ENCODE measurements around the gene GTPBP4. TPM values are rescaled to one million over a fixed set of nuclear protein-coding genes. Genes with fewer than 3 reads are reported as not detected.

The GTPBP4 gene
- total RNA-seq, 1 donor from 2014 or later: 9.0 TPM

- no peak for DNase-seq (ENCODE audit: low spot score in 2 of 2)
- H3K9me3 ChIP-seq: no peaks in the 10 kb centered on the region
- H3K27ac ChIP-seq: no peak overlapping the region
- no peak for TF ChIP-seq CTCF (IDR thresholded peaks at IDR 0.05)
- peaks cover 65 to 73% of the 10 kb centered on the region in 2 donors for H3K36me3 ChIP-seq
- H3K4me1 ChIP-seq: peaks cover 0 to under 1% of the 10 kb centered on the region in 2 donors
- intact Hi-C loops (cut with DNase I): no loop called here
- no peak overlapping the region for H3K4me3 ChIP-seq
- no peaks in the 10 kb centered on the region for H3K27me3 ChIP-seq
Measured at GRCh38 chr10:994836-995558, 6.8 kb downstream of the GTPBP4 start.

DNA sequence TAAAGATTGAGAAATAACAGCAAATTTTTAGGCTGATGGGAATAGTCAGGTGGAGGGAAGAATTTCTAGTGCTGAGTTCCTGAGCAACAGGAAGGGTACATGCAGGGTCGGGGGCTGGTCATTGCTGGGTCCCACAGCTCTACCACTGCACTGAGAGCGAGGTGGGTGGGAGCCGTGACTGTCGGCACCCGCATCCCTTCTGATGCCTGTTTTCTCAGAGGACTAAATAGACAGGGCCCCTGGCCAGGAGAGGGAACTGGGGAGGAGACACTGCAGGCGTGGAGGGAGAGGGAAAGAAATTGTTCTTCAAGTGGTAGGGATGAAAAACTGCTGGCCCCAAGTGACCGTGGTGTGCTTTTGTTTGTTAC, 7.3 kb downstream of the GTPBP4 start:
- TF ChIP-seq CTCF (IDR thresholded peaks at IDR 0.05): no peak
- Histone ChIP-seq H3K4me1 (no peaks in the 10 kb centered on the region), H3K27me3 (no peaks in the 10 kb centered on the region), H3K9me3 (no peaks in the 10 kb centered on the region), H3K27ac (no peak overlapping the region), H3K36me3 (peaks cover 71 to 78% of the 10 kb centered on the region in 2 donors), H3K4me3 (no peak overlapping the region)
- DNase-seq (ENCODE audit: low spot score in 2 of 2): no peak
- intact Hi-C loops (cut with DNase I): no loop called here

- Histone ChIP-seq H3K4me1 (no peaks in the 10 kb centered on the region), H3K4me3 (no peak overlapping the region), H3K36me3 (peaks cover 76 to 83% of the 10 kb centered on the region in 2 donors), H3K27ac (no peak overlapping the region), H3K27me3 (no peaks in the 10 kb centered on the region), H3K9me3 (no peaks in the 10 kb centered on the region)
- no peak for TF ChIP-seq CTCF (IDR thresholded peaks at IDR 0.05)
- no peak for DNase-seq (ENCODE audit: low spot score in 2 of 2)
- intact Hi-C loops (cut with DNase I): no loop called here
Measured at GRCh38 chr10:996031-996430, 7.8 kb downstream of the GTPBP4 start.

- no peak for DNase-seq (ENCODE audit: low spot score in 2 of 2)
- no peak for TF ChIP-seq CTCF (IDR thresholded peaks at IDR 0.05)
- H3K27me3 ChIP-seq: no peaks in the 10 kb centered on the region
- no peak overlapping the region for H3K4me3 ChIP-seq
- H3K9me3 ChIP-seq: peaks cover 7 to 8% of the 10 kb centered on the region in 2 donors
- peaks cover 90 to 96% of the 10 kb centered on the region in 2 donors for H3K36me3 ChIP-seq
- no peaks in the 10 kb centered on the region for H3K4me1 ChIP-seq
- intact Hi-C loops (cut with DNase I): no loop called here
- H3K27ac ChIP-seq: no peak overlapping the region
Measured at GRCh38 chr10:997266-998022, 9.2 kb downstream of the GTPBP4 start.

DNA sequence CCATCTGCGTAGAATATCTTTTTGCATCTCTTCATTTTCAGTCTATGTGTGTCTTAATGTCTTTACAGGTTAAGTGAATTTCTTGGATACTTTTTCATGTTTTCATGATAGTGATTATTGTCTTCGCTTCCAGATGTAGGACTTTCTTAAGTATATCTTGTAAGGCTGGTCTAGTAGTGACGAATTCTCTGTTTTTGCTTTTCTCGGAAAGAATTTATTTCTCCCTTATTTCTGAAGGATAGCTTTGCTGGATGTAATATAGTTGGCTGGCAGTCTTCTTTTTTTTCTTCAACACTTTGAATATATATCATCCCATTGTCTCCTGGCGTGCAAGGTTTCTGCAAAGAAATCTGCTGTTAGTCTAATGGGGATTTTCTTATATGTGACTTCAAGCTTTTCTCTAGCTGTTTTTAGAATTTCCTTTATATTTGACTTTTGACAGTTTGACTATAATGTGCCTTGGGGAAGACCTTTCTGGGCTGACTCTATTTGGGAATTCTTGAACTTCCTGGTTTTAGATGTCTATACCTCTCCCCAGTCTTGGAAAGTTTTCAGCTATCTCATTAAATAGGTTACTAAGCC, 14.3 kb downstream of the GTPBP4 start:
- Histone ChIP-seq H3K9me3 (peaks cover 12 to 17% of the 10 kb centered on the region in 2 donors), H3K4me1 (no peaks in the 10 kb centered on the region), H3K27me3 (no peaks in the 10 kb centered on the region), H3K4me3 (no peak overlapping the region), H3K36me3 (peaks cover 98 to 100% of the 10 kb centered on the region in 2 donors), H3K27ac (no peak overlapping the region)
- no peak for DNase-seq (ENCODE audit: low spot score in 2 of 2)
- intact Hi-C loops (cut with DNase I): no loop called here
- no peak for TF ChIP-seq CTCF (IDR thresholded peaks at IDR 0.05)

Data from ascending aorta (tissue), 2 donors.